GM23338 (cell line): ENCODE data around the gene BCORL1. TPM values are rescaled to one million over a fixed set of nuclear protein-coding genes. Genes with fewer than 3 reads are reported as not detected.

Experiments
- ATAC-seq: fragments of 200-7000 bp; cut with Tn5 transposase; 3 replicates; pipeline ENCODE4 v1.9.1; 2020
- DNase-seq: peaks from one replicate; pipeline ENCODE4 v3.0.0-alpha.2; 2015; ENCODE audit warnings: low spot score
- H2AFZ ChIP-seq: fragments of 200-600 bp; sonication (generic); 2 replicates; pipeline ENCODE4 v1.8.0; 2016; ENCODE audit warnings: antibody characterized with exemption, mild to moderate bottlenecking, moderate library complexity
- H3F3A ChIP-seq: fragments of 200-600 bp; sonication (generic); replicated peaks from 2 replicates; pipeline ENCODE4 v1.8.0; 2017; ENCODE audit warnings: antibody characterized with exemption, mixed run types, low read depth
- H3K27ac ChIP-seq: fragments of 200-600 bp; sonication (generic); 2 replicates; pipeline ENCODE4 v1.6.1; 2016; ENCODE audit warnings: low read depth
- H3K27me3 ChIP-seq: fragments of 200-600 bp; sonication (generic); 2 replicates; pipeline ENCODE4 v1.8.0; 2016; ENCODE audit warnings: mild to moderate bottlenecking, mixed run types, moderate library complexity; ENCODE audit not compliant: insufficient read depth
- H3K36me3 ChIP-seq: fragments of 200-600 bp; sonication (generic); 2 replicates; pipeline ENCODE4 v1.8.0; 2016; ENCODE audit warnings: mild to moderate bottlenecking; ENCODE audit not compliant: insufficient read depth
- H3K4me1 ChIP-seq: fragments of 200-600 bp; sonication (generic); 2 replicates; pipeline ENCODE4 v1.8.0; 2016; ENCODE audit warnings: mild to moderate bottlenecking, moderate library complexity; ENCODE audit not compliant: insufficient read depth
- H3K4me2 ChIP-seq: fragments of 200-600 bp; sonication (generic); 2 replicates; pipeline ENCODE4 v1.7.1; 2017; ENCODE audit warnings: mixed run types
- H3K4me3 ChIP-seq: fragments of 200-600 bp; sonication (generic); 2 replicates; pipeline ENCODE4 v1.6.1; 2016; ENCODE audit warnings: mixed run types
- H3K79me2 ChIP-seq: fragments of 200-600 bp; sonication (generic); replicated peaks from 2 replicates; pipeline ENCODE4 v1.8.0; 2017; ENCODE audit warnings: mild to moderate bottlenecking; ENCODE audit not compliant: insufficient read depth
- H3K9me2 ChIP-seq: fragments of 200-600 bp; sonication (generic); 2 replicates; pipeline ENCODE4 v1.8.0; 2017; ENCODE audit not compliant: insufficient read depth
- H4K20me1 ChIP-seq: fragments of 200-600 bp; sonication (generic); replicated peaks from 2 replicates; pipeline ENCODE4 v1.8.0; 2017; ENCODE audit warnings: mild to moderate bottlenecking; ENCODE audit not compliant: insufficient read depth
- H3K27ac Mint-ChIP-seq: 2 replicates; pipeline ENCODE4 v1.8.0; 2020; ENCODE audit warnings: inconsistent platforms, mild to moderate bottlenecking, moderate library complexity, mixed read lengths
- H3K27me3 Mint-ChIP-seq: 3 replicates; pipeline ENCODE4 v1.8.0; 2022; ENCODE audit warnings: low read depth, mild to moderate bottlenecking, moderate library complexity, mixed read lengths, inconsistent platforms; ENCODE audit not compliant: insufficient read depth, poor library complexity
- H3K36me3 Mint-ChIP-seq: 3 replicates; pipeline ENCODE4 v1.8.0; 2021; ENCODE audit warnings: low read depth, mild to moderate bottlenecking, inconsistent platforms, moderate library complexity, mixed read lengths
- H3K4me1 Mint-ChIP-seq: 3 replicates; pipeline ENCODE4 v1.8.0; 2020; ENCODE audit warnings: mild to moderate bottlenecking, inconsistent platforms, mixed read lengths
- H3K4me3 Mint-ChIP-seq: 3 replicates; pipeline ENCODE4 v1.8.0; 2021; ENCODE audit warnings: moderate library complexity, mild to moderate bottlenecking, inconsistent platforms, mixed read lengths
- H3K9me3 Mint-ChIP-seq: 3 replicates; pipeline ENCODE4 v1.8.0; 2020; ENCODE audit warnings: moderate library complexity, mild to moderate bottlenecking, inconsistent platforms, mixed read lengths
- CREB1 ChIP-seq: fragments of 250-450 bp; sonication (Bioruptor Pico); IDR thresholded peaks from 2 replicates; pipeline ENCODE4 v1.5.0; 2020; ENCODE audit warnings: low read depth, mild to moderate bottlenecking, moderate library complexity
- CTCF ChIP-seq, 2 experiments: fragments of 200-600 bp in 1 of 2; sonication (generic) in 1 of 2; conservative IDR thresholded peaks; 2 replicates each; pipeline versions ENCODE4 v1.5.1 to v1.6.1; 2016 to 2017; ENCODE audit warnings: antibody characterized with exemption in 2 of 2, low read depth in 2 of 2, mild to moderate bottlenecking in 2 of 2, moderate library complexity in 1 of 2
- ETS1 ChIP-seq: IDR thresholded peaks from 2 replicates; pipeline ENCODE4 v1.6.1; 2016; ENCODE audit warnings: antibody characterized with exemption
- JUNB ChIP-seq: IDR thresholded peaks from one replicate; pipeline ENCODE4 v1.6.1; 2016; ENCODE audit warnings: antibody characterized with exemption; ENCODE audit not compliant: unreplicated experiment
- NANOG ChIP-seq: IDR thresholded peaks from 2 replicates; pipeline ENCODE4 v1.6.1; 2016; ENCODE audit warnings: antibody characterized with exemption, borderline replicate concordance
- POLR2AphosphoS5 ChIP-seq: IDR thresholded peaks from 2 replicates; pipeline ENCODE4 v1.6.1; 2016; ENCODE audit warnings: antibody characterized with exemption, low read depth
- REST ChIP-seq: IDR thresholded peaks from one replicate; pipeline ENCODE4 v1.6.1; 2018; ENCODE audit warnings: antibody characterized with exemption; ENCODE audit not compliant: unreplicated experiment
- STAT1 ChIP-seq: IDR thresholded peaks from one replicate; pipeline ENCODE4 v1.6.1; 2016; ENCODE audit warnings: antibody characterized with exemption; ENCODE audit not compliant: unreplicated experiment
- ZNF114 ChIP-seq: fragments of 250-450 bp; sonication (Bioruptor Pico); IDR thresholded peaks from 2 replicates; pipeline ENCODE4 v1.5.0; 2020; ENCODE audit warnings: mild to moderate bottlenecking, moderate library complexity
- ZNF331 ChIP-seq: fragments of 250-450 bp; sonication (Bioruptor Pico); IDR thresholded peaks from 2 replicates; pipeline ENCODE4 v1.5.0; 2020; ENCODE audit warnings: low read depth, mild to moderate bottlenecking, moderate library complexity
- ZNF462 ChIP-seq: fragments of 250-450 bp; sonication (Bioruptor Pico); IDR thresholded peaks from 2 replicates; pipeline ENCODE4 v1.5.0; 2020; ENCODE audit warnings: mild to moderate bottlenecking, moderate library complexity
- long read RNA-seq: library from polyadenylated mRNA; unstranded; transcript quantifications from one replicate; pipeline ENCODE4 v2.0.0, GENCODE V29; 2020; ENCODE audit not compliant: unreplicated experiment
- polyA plus RNA-seq: library from polyadenylated mRNA; unstranded; fragments of >200 nt; fragmentation: Nextera tagmentation; extraction: Ambion mirVana; gene quantifications from 2 replicates; pipeline ENCODE4 v1.2.1, GENCODE V29; 2016
- total RNA-seq: library from RNA; depleted of rRNA; stranded (reverse); fragments of >200 nt; shearing (Covaris generic); gene quantifications from 2 replicates; pipeline ENCODE4 v1.2.3, GENCODE V29; 2014; rRNA removed

Gene BCORL1
- 2.2 and 2.6 TPM in 2 replicates for total RNA-seq
- 2.3 and 2.7 TPM in 2 replicates for polyA plus RNA-seq
- long read RNA-seq, result 0 reads

GRCh38 chrX:129982300-129983251 is at the start of gene BCORL1:
Gene BCORL1 (plus strand): TSS chrX:129982635. CDS start chrX:130005232, 22,597 bp downstream.
- Histone ChIP-seq H3K4me1 (no peaks in the 10 kb centered on the region; the same call in 1 of the 2 replicates), H3K27me3 (peaks cover 73% of the 10 kb centered on the region), H3K4me2 (peak within 1 kb of the TSS; percentile 71), H3F3A (no peaks in the 10 kb centered on the region), H4K20me1 (0 out of 2 replicates have a peak, but pooled peaks cover 6% of the 10 kb centered on the region), H3K27ac (no peak within 1 kb of the TSS), H3K79me2 (no peaks in the 10 kb centered on the region), H3K36me3 (no peaks in the 10 kb centered on the region), H3K9me2 (no peaks in the 10 kb centered on the region), H3K4me3 (peak within 1 kb of the TSS; percentile 41), H2AFZ (0 out of 2 replicates have a peak within 1 kb of the TSS, but pooled peaks have one; percentile 72)
- no peak within 1 kb of the TSS; the same call in 2 of the 3 replicates for H3K4me3 Mint-ChIP-seq
- peaks cover 8% of the 10 kb centered on the region for H3K4me1 Mint-ChIP-seq
- no peaks in the 10 kb centered on the region for H3K36me3 Mint-ChIP-seq
- ATAC-seq (peak; percentile 65), DNase-seq (peak; percentile 89)
- H3K27ac Mint-ChIP-seq, result no peak within 1 kb of the TSS
- no peaks in the 10 kb centered on the region for H3K9me3 Mint-ChIP-seq
- TF ChIP-seq REST (no peak), ZNF331 (no peak), ZNF462 (CRISPR knock-in tag) (no peak), STAT1 (no peak), ETS1 (peak; percentile 73; the same call in 1 of the 2 replicates), CREB1 (CRISPR knock-in tag) (peak; percentile 48; the same call in 1 of the 2 replicates), POLR2AphosphoS5 (peak; percentile 48; the same call in 1 of the 2 replicates), CTCF (conservative IDR thresholded peaks at IDR 0.05; ENCODE audit: low read depth in 2 of 2) (no peak), JUNB (no peak), ZNF114 (CRISPR knock-in tag) (no peak), NANOG (no peak)
- peaks cover 47% of the 10 kb centered on the region for H3K27me3 Mint-ChIP-seq
